NCI-H2171 (cell line): ENCODE results near the gene ERBB4.
"Not testable (repeated sequence)": the region's sequence is repeated elsewhere in the genome, so short reads cannot be mapped to it uniquely, and the experiment has no call there.

Experiments
- DNase-seq: peaks from one replicate; lab custom pipeline; 2025; lab: John Stamatoyannopoulos, UW

ERBB4 gene

DNA sequence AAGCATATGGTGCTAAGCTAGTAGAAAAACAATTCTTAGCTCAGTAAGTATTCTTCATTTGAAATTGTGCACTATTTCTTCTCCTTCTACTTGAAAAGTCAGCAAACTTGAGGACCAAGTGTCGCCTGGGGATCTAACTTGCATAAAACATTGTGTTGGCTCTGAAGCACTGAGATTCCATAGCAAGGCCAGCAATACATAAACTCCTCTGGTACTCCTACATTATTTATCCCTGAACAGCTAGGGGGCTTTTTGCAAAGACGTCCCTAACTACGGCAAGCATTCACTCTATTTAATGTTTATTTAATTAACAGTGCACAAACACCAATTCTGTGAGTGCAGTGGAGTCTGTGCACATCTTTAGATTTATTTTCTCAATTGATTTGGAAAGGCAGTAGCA is 392.2 kb downstream of the ERBB4 start:
- DNase-seq: no peak

DNA sequence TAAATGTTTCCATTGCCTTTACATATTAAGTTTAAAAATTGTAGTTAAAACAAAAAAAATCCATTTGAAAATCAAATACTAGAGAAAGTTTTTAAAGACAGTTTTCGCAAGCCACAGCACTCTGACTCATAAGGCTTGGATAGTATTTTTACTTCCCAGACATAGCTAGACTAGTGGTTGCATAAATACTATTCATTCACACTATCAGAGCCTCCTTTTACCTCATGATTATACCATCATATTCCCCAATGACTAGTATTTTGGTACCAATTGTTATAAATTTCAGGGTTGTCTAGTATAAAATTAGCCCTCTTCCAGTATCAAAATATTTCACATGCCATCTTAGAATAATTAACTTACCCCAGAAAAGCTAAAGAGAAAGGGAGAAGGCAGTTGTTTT is 393.5 kb downstream of the ERBB4 start:
- DNase-seq: no peak

DNA sequence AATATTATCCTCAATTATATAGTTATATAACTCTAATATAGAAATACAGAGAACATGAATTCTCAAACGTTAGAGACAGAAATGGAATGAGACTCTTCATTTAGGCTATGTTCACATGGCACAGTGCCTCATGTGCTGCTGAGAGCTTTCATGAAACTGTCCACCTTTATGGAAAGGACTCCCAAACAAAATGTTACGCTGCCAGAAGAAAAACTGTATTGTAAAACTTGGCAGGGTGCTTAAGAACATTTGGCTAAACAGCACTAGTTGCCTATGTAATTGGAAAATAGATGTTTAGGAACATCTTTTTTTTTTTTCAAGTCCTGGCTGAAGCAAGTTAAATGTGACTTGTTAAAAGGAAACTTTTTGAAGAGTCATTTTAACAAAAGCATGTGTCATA is 396.0 kb downstream of the ERBB4 start:
- DNase-seq: no peak

DNA sequence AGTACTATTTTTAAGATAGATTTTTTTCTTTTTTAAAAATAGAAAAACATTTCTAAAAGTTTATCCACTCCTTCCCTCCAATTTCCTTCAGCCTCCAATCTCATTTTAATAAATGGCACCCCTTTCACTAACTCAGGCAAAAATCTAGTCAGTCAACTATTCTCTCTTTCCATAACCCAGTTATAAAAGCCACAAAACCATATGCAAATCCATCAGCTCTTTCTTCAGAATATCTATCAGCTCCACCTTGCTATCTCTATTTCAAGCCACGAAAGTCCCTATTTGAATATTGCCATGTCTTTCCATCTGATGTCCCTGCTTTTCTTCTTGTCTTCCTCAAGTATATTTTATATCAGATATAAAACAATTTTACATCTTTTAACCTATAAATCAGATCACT is 397.1 kb downstream of the ERBB4 start:
- no peak for DNase-seq

DNA sequence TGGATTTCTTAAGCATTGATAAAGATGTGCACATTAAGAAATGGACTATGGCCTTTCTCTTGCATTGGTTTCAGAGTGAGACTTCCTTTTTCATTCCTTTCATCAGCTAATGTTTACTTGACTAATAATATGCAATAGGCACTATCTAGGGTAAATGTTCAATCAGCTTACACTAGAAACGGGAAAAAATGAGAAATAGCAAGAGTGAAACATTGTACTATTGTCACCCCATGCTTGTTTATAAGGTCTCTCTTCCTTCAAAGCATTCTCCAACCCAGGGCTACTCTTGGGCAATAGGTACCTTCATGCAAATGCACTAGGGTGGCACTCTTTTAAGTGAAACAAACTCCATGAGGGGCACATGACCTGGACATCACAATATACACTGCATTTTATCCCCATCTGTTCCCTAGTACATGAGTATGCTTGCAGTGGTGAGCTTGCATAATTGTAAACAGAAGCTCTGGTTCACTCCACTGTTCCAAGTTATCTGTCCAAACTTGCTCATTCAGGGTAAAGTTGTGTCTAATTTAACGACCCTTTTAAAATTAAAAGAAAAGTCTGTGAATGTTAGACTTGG is 402.3 kb downstream of the ERBB4 start:
- DNase-seq: no peak

DNA sequence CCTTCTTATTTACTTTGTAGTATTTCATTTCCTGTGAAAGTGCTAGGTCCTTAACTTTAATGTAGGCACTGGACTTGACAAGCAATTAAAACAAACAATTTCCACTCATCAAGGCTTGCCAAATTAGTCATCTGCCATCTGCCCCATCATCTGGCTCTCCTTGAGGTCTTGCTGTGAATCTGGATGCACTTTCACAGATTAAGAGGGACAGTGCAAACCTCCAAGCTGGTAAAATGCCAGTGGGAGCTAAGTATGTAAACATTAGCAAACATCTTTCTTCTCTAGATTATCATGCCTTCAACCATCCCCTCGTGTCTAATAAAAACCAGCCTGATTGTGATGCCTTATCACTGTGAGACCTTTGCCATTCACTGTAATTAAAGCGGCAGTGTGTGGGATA is 402.9 kb downstream of the ERBB4 start:
- peak; percentile 86 for DNase-seq

DNA sequence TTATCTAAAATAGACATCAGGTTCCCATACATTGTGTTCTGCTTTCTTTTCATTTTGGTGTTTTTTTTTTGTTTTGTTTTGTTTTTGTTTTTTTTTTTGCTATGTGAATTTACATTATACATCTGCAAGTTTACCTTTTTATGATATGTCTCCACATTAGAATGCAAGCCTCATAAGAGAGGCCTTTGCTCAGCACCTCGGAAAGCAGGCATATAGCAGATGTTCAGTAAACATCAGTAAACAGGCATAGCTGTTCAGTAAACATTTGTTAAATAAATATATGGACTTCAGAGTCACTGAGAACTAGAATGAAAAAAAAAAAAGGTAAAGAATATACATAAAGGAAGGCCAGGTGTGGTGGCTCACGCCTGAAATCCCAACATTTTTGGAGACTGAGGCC is 405.3 kb downstream of the ERBB4 start:
- no peak for DNase-seq

DNA sequence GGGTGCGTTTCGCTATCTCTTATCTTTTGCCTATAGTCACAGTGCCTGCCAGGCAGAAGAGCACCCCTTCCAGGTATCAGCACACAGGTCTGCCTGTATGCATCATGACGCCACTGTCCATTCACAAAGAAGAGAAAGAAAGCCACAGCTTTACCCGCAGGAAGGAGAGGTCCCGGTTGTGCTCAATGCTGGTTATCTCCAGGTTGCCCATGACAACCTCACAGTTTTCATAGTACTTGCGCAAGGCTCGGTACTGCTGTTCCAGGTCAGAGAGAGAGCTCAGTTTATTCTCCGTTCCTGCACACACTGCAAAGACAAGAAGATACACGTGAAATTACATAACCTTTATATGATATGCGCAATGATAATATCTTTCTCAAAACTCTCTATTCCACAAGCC is 414.0 kb downstream of the ERBB4 start:
- no peak for DNase-seq

DNA sequence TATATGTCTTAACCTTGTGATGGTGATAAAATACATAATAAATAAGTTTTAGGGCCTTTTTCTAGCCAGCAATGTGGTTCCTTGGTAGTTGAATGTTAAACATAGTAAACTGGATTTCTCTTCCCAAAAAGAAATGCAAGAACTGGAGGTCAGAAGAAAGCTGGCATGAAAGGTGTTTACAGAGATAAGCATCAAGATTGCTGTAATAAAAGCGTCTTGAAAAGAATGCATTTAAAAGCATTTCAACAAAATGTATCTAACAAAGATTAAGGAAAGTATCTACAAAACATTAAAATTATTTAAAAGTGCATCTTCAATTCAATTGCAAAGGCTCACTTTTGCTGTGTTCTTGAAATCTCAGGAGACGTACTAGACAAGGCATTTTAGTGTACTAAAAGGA is 419.0 kb downstream of the ERBB4 start:
- no peak for DNase-seq

DNA sequence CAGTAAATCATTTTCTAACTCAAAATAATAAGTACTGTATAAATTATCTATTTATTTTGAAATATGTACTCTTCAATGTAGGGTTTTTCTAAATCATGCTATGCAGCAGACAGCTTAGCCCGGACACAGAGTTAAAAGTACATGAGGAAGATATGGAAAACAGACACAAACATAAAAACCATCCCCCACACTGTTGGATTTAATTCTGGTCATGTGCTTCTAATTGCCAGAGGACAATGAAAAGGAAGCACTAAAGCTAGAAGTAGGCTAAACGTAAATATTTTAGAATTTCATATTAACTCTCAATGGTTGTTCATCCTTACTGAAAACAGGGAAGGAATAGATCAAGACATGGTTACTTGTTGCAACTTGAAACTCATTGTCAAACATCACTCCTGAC is 420.7 kb downstream of the ERBB4 start:
- DNase-seq: no peak

DNA sequence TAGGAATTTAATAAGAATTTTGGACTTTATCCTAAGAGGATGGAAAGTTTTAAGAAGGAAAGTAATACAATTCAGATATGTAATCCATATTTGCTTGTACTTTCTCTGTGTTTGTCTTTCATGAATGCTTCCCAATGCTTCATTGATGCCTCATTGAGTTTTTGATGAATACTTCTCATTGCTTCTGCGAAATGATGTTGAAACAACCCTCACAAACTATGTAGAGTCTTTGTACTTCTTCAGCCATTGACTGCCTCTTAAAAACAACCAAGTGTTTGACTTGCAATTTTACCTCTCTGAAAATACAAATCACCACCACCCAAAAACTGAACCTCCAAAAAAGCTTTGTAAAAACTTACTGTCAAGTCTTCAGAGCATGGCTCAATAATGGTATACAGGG is 424.1 kb downstream of the ERBB4 start:
- DNase-seq: no peak

DNA sequence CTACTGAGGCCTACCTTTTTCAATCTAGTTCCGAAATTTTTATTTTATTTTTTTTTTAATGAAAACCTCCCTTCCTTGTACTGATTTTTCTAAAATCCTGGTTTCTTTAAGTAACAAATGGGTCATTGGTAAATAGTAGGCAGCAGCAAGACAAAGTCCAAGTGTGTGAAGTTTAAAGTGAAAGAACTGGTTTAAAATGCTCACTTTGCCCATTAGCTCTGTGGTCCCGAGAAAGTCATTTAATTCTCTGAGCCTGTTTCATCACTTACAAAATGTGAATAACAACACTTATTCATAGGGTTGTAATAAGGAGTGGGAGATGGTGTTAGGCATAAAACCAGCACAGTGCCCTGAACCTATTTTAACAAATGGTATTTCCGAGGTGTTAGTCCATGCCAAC is 426.2 kb downstream of the ERBB4 start:
- no peak for DNase-seq

DNA sequence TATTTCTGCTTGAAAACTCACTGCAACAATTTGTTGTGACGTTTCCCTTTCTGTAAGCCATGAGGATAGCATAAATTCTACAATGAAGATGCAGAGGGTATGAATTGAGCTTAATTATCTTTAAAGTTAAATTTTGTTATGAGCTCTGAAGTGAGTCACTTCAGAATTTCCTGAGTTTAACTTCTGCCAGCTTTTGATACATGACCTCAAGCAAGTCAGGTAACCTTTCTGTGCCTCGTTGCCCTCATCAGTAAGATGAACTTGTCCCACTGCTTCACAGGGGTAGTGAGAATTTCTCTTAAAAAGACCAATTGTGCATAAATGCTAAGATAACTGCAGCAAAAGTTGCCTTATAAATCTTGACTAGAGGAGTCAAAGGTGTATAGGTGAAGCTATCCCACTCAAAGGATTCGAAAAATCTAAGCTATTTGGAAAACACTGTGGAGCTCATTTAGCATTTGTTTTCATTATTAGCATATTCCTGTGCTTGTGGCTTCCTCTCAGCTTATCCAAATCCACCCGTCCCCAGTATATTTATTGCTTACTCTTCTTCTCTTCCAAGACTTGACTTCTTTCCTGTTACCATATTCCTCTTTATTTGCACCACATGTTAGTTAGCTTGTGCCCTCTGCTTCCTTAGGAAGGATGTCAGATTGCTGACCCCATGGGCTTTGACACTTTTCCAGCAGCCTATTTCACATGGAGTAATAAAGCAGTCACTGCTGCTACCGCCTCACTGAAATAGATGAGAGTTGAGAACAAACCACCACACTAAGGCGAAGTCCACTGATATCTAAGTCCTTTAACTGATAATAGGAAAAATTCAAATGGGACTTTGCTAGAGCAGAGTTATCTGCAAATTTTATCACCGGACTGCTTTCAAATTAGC is 428.6 kb downstream of the ERBB4 start:
- no peak for DNase-seq

DNA sequence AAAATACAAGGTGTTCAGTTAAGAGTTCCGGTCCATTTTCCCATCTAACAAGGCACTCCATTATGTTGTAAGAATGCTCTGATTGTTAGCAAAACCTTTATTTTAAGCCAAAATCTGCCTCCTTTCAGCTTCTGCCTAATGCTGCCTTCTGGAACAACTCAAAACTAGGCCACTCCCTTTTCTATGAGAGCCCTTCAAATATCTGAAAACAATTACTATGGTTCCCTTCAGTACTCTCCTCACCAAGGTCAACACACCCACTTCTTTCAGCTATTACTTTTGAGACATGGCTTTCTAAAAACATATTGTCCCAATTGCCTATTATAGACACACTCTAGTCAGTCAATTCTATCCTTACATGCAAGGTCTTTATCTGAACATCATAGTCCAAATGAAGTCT is 429.4 kb downstream of the ERBB4 start:
- no peak for DNase-seq

DNA sequence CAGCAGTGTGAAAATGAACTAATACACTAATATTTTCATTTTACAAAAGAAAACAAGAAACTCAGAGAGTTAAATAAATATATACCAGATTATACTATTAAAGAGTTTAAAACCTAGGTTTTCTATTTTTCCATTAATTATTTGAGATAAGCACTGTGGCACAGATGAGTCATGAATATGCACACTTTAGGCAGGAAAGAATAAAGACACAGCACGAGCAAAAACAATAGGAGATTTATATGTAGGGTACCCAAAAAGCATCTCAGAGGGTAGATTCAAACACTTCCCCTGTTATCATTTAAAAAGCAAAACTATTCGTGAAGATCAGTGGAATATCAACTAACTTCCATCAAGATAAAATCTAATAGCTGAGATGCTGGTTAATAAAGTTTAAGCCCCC is 430.6 kb downstream of the ERBB4 start:
- DNase-seq: no peak

DNA sequence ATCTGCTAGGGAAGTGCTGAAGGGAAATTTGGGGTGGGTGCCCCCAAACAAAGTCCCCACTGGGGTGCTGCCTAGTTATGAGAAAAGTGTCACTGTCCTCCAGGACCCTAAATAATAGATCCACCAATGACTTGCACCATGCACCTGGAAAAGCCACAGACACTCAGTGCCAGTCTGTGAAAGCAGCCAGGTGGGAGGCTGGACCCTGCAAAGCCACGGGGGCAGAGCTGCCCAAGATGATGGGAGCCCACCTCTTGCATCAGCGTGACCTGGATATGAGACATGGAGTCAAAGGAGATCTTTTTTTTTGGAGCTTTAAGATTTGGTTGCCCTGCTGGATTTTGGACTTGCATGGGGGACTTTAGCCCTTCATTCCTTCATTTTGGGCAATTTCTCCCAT is 431.6 kb downstream of the ERBB4 start:
- no peak for DNase-seq

DNA sequence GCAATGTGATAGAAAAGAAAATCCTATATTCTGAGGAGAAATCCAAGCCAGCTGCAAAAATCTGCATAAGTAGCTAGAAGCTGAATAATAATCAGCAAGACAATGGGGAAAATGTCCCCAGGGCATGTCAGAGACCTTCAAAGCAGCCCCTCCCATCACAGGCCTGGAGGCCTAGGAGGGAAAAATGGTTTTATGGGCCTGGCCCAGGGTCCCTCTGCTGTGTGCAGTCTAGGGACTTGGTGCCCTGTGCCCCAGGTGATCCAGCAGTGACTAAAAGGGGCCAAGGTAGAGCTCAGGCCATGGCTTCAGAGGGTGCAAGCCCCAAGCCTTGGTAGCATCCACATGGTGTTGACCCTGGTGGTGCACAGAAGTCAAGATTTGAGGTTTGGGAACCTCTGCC is 432.1 kb downstream of the ERBB4 start:
- not testable (repeated sequence) for DNase-seq

DNA sequence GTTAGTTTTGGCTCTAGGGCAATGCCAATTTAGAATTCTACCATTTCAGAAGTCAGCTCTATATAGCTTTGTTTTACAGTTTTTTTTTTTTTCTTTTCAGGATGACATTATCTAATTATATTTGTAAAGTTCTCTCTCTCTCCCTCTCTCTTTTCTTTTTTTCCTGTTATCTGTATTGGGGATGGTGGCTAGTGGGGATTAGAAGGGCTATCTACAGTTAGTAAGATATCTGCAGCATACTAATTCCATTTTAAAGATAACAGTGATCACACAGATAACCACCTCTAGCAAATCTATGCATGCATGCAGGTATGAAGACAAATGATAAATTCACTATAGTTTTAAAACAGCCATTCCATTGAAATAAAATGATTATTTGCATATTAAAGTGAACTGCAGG is 438.9 kb downstream of the ERBB4 start:
- DNase-seq: no peak

DNA sequence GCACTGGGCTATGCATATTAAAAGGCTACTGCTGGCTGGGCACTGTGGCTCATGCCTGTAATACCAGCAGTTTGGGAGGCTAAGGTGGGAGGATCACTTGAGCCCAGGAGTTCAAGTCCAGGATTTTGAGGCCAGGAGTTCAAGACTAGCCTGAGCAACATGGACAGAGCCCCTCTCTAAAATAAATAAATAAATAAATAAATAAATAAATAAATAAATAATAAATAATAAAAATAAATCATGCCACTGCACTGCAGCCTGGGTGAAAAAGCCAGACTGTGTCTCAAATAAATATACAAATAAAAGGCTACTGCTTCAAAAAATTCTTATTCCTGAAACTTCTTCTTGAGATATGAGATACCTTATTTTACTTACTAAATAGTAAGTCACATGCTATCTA is 439.6 kb downstream of the ERBB4 start:
- DNase-seq: no peak

DNA sequence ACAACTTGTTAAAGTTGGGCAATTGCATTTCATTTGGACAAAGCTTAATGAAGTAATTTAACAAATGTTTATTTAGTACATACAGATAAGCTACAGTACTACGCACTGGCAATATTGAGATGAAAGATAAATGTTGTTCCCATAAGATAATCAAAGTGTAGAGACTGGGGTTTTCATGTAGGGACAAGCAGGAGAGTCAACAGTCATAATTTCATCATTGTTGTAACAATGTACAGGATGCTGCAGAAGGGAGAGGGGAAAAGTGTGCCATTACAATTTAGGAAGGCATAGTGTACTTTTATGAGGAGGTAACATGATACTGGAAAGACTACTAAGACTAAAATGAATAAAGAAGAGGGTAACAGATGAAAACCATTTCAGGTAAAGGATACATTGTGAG is 441.6 kb downstream of the ERBB4 start:
- DNase-seq: no peak

DNA sequence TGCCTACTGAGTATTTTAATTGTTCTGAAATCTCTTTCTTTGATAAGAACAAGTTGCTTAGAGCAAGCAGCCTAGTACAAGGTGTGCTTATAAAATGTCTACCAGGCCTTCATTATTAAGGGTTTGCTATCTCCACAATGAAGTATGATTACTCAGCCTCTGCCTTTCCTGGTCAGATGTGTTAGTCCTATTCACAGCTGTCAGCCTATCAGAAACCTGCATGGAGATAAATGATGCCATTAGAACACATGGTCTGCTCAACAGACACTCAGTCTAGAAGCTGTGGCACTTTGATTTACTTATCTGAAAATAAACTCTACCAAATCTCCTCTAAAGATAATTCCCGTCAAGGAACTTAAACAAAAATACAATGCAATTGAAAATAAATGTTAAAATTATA is 448.7 kb downstream of the ERBB4 start:
- DNase-seq: no peak

DNA sequence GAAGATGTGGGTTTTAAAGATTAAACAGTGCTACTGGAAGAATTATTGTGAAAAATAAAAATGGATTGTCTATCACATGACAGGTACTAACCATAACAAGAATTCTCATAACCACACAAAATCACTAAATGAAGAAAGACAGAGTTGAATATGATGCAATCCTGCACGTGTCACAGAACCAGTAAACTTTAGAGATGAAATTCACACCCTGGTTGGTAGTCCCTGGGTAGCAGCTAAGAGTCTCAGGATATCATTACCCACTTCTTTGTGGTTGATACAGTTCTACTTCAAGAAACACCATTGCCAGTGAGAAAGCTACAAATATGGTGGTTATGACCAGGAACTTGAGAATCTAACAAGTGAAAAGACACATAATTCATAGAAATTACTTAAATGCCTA is 450.2 kb downstream of the ERBB4 start:
- no peak for DNase-seq

DNA sequence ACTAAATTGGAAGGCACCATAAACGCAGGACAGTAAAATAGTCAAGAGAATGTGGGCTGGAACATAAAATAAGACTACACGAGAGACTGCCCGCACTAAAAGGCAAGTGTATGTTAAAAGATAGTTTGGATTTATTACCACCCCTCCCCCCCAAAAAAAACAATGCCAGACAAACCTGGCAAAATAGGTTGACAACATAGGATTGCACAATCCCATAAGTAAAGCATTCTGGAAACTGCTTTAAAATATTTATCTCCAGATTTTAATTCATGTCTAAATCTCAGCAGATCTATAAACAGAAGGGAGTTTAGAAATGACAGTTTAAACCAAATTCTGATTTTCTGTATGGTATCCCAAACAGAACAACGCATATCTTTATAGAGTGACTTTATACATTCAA is 455.1 kb downstream of the ERBB4 start:
- DNase-seq: no peak

DNA sequence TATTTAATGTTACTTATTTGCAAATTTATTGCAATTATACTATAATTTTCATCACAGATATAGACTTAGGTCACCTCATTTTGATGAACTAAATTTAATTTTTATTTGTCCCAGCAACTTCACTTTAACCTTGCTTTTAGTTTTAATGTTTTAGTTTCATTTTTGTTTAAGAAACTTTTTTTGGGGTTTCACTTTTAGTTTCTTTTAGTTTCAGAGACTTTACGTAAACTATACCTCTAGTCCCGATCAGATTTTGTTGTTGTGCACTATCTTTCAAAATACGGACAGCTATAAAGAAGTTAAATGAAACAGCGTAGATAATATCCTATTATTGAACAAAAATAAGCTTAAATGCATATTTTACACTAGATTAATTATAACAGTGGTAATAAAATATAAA is 460.5 kb downstream of the ERBB4 start:
- no peak for DNase-seq
